Measurements from ENCODE around the gene C11orf21. TPM values are rescaled to one million over a fixed set of nuclear protein-coding genes. Genes with fewer than 3 reads are reported as not detected.

The C11orf21 gene
- polyA plus RNA-seq, 5 donors: 1.3 to 2.5 (median 1.9) TPM

DNA sequence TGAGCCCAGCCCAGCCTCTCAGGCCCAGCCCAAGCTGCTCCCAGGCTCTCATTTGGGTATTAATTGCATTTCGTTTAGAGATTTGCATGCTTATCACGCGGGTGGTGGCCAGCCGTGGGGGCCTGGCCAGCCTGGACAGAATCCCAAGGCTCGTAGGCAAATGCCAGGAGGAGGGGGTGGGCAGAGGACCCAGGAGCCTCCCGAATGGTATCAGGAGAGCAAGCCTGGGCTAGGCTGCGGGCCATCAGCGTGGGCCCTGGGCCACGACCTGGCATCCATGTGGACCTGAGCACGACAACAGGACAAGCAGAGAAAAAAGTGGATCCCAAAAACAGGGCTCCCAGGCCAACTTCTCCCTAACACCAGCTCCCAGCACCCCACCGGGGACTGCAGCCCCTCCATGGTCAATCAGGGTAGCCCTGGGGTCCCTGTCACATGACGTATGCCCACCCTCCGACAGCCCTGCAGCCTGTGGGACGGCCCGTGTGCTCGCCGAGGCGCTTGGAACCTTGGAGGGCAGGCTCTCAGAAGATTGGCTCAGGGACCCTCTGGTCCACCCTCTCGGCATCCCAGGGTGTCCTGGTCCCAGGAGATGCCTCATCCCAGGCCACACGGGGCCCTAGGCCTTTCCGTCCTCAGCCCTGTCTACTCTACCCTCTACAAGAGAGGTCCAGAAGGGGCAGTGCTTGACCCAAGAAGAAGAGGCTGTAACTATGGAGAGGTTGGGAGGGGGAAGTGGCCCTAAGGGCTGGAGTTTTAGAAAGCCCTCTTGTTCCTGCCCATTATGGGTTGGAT is 40.1 kb downstream of the C11orf21 start:
- no peak for DNase-seq

DNA sequence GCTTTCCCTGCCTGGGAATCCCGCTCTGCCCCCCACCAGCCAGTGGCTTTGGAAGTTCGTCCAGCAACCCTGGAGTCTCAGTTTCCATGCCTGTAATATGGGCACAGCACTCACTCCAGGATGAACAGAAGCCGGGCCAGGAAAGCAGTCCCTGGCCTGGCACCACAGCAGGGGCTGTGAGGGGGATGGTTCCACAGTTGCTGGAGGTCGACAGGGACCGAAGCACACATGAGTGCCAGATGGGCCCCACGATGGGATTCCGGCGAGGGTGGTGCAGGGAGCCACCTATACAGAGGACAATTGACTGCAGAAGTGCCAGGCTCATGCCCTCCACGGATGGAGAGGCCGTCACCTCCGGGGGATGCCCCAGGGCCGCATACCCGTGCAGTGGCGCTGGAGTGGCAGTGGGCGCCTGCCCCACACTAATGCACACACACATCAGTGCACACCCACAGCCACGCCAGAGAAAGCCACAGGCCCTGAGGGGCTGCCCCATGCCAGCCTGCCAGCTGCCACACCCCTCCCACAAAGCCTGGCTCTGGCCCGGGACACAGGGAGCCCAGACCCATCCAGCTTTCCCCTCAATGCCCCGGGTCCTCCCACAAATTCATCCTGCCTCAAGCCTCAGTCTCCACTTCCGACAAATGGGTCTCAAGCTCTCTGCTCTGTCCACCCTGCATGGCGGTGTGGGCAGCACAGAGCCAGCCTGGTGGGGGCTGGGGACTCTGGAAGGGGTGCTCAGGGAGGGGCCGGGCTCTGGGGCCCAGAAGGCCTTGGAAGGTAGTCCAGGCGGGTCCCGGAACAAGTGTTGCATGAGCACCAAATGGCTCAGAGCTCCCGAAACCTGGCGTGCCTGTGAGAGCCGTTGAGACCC is 41.0 kb downstream of the C11orf21 start:
- no peak for DNase-seq

DNA sequence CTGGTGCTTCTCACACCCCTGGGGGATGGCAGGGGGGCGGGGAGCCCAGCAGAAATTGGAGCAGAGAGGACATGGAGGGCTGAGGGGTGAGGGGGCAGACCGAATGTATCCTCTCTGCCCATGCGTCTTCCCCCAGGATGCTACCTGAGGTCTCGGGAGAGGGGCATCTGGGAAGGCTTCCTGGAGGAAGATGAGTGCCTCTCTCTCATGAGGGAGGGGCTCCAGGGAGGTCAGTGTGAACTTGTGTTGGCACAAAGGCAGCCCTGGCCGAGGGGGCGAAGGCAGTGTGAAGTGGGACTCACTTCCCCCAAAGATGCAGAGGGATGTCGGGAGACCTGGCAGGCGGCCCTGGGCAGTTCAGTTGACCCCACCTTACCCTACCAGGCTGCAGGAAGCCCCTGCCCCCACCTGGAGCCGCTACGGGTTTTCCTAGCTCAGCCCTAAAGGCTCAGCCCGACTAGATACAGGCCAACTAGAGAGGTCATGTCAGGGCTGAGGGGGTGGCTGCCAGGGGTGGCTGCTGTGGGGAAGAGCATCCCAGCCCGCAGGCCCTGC is 41.7 kb downstream of the C11orf21 start:
- DNase-seq: no peak

DNA sequence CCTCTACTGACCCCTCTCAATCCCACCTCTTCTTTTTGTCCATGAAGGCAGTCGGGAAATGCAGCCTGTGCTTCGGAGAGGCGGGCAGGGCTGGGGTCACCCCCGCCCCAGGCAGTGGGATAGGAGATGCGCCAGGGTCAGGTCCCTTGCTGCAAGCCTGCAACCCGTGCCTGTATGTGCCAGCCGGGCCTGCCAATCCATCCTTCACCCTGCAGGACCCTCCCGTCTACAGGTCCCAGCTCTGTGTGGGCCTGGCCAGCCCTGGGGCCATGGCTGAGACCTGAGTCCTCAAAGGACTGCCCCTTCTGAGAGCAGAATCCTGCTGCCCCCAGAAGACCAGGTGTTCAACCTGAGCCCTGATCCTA is 42.3 kb downstream of the C11orf21 start:
- DNase-seq: no peak

DNA sequence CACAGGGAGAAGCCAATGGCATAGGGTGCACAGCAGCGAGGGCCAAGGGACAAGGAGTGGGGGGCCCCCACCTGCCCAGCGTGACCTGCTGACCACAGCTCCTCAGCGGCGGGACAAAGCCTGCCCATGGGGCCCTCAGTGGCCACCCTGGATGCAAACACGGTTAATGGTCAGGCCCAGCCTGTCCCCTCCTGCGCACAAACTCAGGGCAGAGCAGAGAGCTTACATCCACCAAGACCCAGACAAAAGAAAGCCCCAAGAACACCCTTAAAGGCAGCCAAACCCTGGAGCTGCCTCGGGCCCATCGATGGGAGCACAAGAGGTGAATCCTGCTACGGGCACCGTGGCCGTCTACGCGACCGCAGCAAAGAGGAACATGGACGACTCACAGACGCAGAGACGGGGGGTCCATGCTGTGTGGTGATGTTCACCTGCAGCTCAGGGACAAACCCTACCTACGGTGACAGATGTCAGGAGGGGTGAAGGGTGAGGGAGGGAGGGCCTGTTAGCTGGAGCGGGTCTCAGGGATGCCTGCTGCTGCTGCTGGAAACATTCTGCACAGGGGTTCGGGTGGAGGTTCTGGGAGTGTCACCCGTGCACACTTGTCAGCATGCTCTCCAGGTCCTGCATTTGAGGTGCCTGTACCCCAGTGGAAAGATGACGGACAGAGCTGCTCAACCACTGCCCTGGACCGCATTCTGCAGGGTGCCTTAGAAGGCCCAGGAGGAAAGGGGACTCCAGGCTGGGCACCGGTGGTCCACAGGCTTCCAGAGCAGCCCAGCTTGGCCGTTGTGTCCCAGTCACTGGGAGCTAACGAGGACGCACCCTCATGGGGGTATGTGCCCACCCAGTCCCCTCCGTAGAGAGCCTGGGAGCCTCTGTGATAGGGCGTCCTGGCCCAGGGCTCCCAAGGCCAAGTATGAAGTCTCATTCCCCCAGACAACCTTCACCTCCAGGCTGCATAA is 42.9 kb downstream of the C11orf21 start:
- no peak for DNase-seq

GRCh38 chr11:2256951-2257700 is 44.6 kb downstream of the C11orf21 start:
- DNase-seq: no peak

GRCh38 chr11:2256293-2256913 is 45.3 kb downstream of the C11orf21 start:
- DNase-seq: no peak

DNA sequence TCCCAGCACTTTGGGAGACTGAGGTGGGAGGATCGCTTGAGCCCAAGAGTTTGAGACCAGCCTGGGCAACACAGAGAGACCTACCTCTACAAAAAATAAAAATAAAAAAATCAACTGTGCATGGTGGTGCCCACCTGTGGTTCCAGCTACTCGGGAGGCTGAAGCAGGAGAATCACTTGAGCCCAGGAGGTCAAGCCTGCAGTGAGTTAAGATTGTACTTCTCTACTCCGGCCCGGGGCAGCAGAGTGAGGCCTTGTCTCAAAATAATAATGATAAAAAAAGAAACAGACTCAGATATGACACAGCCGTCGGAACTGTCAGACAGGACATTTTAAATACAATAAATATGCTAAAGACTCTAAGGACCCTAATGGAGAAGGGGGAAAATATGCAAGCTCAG is 49.7 kb downstream of the C11orf21 start:
- no peak for DNase-seq

- no peak for DNase-seq
Observed at GRCh38 chr11:2251138-2251537, 50.6 kb downstream of the C11orf21 start.

DNA sequence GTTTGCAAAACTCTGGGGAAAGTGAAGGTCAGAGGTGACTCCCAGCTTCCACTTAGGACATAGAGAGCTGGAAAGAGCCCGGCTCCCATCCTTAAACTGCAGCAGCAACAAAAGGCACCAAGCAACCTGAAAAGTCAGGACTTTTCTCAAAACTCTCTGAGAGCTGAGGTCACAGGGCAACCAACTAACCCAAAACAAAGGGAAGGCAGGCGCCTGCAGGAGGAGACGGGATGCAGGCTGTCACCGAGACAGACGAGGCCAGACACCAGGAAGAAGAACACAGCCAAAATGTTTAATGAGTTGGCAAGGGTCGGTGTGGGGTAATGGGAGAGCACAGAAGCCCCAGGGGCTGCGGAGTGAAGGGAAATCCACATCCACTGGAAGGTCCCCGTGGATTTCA is 51.2 kb downstream of the C11orf21 start:
- no peak for DNase-seq

DNA sequence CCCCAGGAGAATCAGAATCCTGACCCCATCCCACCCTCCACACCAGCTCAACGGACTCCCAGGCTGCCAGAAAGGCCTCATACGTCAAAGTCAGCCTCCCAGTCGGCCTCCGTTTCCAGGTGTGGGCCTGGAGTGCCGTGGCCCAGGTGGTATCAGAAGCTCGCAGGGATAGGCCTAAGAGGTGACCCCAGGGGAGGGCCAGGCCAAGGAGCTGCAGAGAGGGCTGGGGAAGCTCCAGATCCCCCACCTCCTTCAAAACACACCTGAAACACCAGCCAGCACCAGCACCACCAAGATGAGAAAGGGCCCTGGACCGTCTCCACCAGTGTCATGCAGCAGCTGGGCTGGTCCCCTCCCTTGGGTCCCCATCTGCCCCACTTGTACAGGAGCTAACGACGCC is 51.7 kb downstream of the C11orf21 start:
- no peak for DNase-seq

DNA sequence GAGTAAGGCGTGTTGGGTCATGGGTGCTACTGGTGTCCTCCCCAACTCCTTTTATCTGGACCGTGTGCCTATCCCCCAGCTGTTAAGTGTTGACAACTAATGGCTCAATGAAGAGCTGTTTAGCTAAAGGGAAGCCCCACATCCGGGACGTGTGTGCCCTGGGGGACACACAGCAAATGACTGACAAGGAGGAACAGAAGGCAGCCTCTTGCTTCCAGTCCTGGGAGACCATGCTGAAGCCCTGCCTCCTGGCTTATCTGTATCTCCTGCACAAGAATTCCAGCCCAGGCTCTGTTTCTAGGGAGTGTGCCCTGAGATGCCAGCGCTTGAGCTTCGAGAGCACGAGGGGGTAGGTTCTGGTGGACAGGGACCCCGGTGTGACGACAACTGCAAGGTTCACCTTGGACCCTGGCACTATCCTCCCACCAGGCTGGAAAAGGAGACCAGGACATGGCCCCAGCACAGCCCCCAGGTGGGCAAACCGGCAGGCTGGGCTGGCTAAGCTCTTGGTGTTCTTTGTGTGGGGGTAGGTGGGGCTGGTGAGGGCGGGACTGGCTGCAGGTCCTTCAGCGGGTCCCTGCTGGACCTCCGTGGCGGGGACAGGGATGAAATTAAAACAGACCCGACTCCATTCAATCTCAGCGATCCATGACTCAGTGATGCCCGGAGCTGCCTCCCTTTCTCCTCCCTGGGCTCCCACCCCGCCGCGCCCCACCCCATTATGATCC is 52.4 kb downstream of the C11orf21 start:
- DNase-seq: no peak

DNA sequence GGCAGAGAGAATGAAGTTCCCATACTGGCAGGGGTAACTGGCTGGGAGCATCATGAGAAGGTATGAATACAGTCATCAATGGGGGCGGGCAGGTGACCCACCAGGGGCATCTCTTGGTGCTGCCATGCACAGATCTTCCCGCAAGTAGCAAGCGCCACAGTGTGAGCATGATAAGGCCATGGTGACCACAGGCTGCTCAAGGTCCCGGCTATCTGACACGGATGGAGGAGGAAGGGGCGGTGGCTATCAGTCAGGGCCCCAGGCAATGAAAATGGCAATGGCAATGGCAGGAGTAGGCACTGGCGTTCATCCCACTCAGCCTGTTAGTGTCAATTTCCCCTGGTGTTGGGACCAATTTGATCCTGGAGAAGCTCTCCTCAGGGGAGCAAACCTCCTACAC is 53.0 kb downstream of the C11orf21 start:
- DNase-seq: no peak

GRCh38 chr11:2248242-2248641 is 53.5 kb downstream of the C11orf21 start:
- no peak for DNase-seq

GRCh38 chr11:2247496-2247895 is 54.2 kb downstream of the C11orf21 start:
- DNase-seq: no peak
